NCI-H1092 (cell line): ENCODE results near the gene ENPP7.

Experiments
- DNase-seq: peaks from one replicate; lab custom pipeline; 2025; lab: John Stamatoyannopoulos, UW

Gene ENPP7

DNA sequence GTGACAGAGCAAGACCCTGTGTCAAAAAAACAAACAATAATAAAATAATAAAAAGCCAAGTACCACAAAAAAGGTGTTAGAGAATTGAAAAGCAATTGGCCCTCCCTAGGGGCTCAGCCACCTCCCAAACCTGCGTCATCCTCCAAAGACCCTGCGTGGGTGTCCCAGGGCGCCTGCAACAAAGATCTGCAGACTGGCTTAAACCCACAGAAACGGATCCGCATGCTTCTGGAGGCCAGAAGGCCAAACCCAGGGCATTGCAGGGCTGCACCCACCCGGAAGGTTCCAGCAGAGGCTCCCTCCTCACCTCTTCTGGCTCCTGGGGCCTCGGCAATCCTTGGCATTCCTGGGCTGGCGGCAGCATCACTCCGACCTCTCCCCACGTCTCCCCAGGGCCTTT is 1.5 kb downstream of the ENPP7 start:
- DNase-seq, result no peak

DNA sequence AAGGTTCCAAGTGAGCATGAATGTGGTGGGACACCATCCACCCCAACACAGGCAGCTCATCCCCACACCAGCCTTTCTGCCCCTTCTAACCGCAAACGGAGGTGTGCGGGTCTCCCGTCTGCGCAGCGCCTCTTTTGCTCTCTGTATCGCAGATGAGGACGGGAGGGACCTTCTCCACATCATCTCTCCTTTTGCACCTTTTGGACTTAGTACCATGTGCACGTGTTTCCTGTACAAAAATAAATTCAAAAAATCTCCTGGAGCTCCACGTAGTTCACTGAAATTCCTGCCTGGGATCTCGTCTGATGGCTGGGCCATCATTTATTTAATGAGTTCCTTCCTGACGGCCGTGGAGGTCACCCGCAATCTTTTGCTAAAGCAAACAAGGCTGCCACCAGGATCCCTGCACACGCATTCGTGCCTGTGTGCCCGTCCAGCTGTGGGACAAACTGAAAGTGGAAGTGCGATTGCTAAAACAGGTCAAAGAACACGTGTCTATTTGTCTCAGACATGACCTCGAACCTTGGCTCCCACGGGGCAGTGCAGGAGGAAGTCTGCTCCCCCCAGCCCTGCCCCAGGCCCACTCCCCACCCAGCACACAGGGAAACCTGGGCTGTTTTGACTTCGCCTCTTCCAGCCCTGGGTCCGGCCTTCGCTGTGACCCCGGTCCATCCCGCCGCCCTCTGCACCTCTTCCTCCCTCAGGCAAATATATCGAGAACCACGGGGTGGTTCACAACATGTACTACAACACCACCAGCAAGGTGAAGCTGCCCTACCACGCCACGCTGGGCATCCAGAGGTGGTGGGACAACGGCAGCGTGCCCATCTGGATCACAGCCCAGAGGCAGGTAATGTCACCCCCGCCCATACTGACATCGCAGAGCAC is 2.3 kb downstream of the ENPP7 start:
- DNase-seq, result no peak

DNA sequence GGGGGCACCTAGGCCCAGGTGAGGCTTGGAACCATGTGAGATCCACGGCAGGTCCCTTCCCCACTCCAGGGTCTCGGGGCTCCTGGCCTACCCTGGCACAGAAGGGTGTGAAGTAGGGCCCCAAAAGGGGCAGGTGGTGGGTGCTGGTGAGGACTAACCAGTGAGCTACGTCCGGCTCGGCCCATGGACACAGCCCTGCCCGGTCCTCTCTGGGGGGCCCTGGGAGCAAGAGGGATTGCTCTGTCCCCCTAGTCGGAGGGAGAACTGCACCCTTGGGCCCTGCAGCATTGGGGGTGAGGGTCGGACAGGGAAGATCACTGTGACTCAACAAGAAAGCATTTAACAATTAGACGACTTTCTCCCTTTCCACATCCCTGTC is 2.9 kb downstream of the ENPP7 start:
- no peak for DNase-seq

DNA sequence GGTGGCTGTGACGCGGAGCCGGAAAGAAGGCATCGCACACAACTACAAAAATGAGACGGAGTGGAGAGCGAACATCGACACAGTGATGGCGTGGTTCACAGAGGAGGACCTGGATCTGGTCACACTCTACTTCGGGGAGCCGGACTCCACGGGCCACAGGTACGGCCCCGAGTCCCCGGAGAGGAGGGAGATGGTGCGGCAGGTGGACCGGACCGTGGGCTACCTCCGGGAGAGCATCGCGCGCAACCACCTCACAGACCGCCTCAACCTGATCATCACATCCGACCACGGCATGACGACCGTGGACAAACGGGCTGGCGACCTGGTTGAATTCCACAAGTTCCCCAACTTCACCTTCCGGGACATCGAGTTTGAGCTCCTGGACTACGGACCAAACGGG is 4.4 kb downstream of the ENPP7 start:
- DNase-seq, result no peak

DNA sequence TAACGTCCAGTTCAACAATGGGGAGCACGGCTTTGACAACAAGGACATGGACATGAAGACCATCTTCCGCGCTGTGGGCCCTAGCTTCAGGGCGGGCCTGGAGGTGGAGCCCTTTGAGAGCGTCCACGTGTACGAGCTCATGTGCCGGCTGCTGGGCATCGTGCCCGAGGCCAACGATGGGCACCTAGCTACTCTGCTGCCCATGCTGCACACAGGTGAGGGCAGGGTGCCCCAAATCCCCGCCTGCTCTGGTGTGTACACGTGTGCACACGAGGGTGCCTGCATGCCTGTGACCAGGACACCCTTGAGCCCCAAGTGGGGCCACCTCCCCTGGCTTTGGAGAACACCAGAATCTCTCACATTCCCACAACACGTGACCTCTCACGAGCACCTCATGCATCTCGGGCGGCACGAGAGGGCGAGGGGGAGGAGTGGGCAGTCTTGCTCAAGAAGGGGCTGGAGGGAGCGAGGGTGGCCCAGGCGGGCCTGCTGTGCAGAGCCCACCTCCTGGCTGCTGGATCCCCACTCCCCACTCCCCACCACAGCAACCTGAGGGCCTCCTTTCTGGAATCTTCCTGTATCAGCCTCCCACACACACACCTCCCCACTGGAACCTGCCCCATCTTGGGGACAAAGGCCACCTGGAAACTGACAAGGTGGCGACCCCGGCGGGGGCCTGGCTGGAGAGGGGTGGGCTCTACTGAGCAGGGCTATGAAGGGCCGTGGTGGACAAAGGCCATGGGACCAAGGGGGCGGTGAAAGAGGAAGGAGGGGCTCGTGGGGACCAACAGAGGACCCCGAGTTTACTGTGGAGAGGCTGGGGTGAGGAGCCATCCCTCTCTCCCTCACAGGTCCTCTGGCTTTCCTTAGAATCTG is 6.5 kb downstream of the ENPP7 start:
- DNase-seq, result no peak

DNA sequence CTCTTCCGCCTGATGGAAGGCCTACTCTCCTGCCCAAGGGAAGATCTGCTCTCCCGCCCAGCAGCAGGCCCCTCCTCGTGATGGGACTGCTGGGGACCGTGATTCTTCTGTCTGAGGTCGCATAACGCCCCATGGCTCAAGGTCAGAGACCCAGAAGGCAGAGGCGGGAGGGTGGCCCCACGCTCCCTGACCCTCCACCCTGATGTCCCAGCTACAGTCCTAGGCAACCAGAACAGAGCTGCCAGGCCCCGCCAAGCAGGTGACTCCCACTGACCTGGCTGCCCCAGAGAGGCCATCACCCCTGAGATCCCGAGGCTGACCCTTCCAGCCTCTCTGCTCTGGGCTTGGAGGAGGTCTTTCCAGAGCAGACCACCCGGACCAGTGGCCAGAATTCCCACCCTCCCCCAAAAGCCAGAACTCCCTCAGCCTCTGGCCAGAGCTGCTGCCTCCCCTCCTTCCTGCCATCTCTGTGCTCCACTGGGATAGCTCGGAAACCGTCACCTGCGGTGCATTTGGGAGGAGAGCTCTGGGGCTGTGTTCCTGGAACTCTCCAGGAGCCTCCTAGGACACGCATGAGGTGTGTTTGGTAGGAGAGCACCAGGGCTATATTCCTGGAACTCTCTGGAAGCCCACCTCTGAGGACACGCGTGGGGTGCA is 7.3 kb downstream of the ENPP7 start:
- DNase-seq, result no peak

DNA sequence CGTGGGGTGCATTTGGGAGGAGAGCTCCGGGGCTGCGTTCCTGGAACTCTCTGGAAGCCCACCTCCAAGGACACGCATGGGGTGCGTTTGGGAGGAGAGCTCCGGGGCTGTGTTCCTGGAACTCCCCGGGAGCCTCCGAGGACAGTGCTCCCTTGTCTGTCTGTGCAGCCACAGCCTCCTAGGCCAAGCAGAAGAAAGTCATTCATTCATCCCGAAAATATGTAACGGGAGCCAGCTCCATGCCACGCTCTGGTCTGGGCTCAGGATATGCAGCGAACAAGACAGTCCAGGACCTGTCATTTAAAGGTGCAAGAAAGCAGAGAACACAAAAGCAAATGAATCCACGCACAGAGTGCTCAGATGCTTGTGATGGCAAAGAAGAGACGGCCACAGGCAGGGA is 7.9 kb downstream of the ENPP7 start:
- DNase-seq, result no peak

DNA sequence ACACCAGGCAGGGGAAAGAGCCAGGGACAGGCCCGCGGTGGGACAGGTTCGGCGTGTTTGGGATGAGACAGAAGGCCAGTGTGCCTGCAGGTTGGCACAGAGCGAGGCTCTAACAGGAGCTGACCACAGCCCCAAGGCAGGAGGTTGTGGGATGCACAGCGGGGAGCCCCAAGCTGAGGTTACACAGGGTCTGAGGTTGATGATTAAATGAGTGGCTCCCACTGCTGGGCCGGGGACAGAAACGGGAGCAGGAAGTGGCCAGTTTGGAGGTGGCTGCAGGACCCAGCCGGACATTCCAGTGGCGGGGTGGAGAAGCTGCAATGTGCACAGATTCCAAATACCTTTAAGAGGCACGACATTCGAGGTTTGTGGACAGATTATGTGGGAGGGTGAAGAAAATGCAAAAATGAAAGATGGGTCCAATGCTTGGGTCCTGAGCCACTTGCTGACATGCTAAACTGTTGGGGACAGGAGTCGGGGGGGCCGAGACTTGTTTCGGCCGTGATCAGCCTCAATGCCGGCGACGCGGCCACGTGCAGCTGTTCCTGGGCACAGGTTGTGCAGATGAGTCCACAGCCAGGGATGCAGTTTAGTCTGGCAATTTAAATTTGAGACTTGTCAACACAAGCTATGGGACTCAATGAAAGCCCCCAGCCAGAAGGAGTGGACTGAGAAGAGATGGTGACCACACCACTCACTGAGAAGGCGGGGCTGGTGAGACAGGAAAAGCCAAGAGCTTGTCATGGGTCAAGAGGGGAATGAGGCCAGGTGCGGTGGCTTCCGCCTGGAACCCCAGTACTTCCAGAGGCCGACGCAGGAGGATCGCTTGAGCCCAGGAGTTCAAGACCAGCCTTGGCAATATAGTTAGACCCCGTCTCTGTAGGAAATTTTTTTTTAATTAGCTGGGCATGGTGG is 8.7 kb downstream of the ENPP7 start:
- DNase-seq, result no peak

DNA sequence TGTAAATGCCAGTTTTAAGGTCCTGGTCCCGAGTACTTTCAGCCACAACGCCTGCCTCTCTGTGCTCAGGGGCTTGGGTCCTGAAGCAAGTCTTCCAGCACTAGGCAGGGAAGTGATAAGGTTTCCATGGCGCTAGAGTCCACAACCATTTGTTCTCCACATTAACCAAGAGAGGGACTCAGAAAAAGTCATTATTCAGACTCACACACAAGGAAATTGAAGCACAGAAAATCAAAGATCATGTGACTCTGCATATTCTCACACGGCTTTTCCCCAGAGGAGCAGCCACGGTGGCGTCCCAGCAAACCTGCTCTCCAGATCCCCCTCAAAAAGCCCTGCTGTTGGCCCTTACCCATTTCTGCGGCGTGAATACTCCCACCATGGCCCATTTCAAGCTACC is 9.7 kb downstream of the ENPP7 start:
- no peak for DNase-seq

DNA sequence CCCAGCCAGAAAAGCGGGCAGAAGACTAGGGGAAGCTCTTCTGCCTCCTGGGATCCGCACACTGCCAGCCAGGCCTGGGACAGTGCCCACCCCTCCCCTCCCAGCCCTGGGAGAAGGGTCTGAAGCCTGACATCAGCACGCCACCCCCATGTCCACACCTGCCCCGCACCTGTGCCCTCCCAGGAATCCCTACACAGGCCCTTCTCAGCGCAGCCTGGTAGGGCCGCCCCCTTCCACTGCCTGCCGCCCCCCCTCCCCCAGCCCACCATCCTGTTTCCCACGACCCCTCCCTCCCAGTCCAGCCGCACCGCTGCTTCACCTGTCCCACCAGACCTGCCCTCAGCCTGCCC is 10.6 kb downstream of the ENPP7 start:
- no peak for DNase-seq

DNA sequence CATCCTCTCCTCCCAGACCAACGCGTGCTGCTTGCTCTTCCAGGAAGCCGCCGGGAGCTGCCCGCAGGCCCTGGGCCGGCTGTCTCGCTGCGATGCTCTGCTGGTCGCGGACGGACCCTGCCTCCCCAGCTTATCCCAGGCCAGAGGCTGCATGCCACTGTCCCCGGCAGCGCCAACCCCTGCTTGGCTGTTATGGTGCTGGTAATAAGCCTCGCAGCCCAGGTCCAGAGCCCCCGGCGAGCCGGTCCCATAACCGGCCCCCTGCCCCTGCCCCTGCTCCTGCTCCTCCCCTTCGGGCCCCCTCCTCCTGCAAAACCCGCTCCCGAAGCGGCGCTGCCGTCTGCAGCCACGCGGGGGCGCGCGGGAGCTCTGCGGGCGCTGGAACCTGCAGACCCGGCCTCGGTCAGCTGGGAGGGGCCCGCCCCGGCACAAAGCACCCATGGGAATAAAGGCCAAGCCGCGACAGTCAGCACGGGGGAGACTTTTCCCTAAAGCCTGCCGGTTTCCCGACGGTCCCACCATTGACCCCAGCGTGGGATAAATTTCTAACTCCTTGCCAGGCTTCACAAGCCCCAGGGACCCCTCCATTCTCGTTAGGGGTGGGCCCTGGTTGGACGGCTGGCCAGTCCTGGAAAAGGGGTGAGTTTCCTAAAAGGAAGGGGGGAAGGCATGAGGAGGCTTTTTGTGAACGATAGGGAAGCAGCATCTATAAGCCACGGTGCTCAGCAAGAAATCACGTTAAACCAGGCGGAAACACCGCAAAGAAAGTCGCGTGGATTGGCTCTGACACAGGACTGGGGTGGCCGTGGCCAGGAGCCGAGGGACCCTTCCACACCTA is 11.2 kb downstream of the ENPP7 start:
- peak; percentile 50 for DNase-seq

DNA sequence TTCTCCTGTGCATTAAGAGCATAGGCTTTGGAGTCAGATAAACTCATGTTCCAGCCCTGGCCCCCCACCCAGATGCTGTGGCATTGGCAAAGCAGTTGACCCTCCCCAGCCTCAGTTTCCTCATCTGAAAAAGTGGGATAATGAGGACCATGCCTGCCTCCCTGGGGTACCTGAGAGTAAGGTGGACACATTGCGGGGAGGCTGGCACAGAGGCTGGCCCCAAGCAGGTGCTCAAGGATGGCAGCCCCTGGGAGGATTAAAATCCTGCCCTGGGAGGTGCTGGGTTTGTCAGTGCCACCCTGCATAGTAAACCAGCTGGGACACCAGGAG is 11.8 kb downstream of the ENPP7 start:
- no peak for DNase-seq

DNA sequence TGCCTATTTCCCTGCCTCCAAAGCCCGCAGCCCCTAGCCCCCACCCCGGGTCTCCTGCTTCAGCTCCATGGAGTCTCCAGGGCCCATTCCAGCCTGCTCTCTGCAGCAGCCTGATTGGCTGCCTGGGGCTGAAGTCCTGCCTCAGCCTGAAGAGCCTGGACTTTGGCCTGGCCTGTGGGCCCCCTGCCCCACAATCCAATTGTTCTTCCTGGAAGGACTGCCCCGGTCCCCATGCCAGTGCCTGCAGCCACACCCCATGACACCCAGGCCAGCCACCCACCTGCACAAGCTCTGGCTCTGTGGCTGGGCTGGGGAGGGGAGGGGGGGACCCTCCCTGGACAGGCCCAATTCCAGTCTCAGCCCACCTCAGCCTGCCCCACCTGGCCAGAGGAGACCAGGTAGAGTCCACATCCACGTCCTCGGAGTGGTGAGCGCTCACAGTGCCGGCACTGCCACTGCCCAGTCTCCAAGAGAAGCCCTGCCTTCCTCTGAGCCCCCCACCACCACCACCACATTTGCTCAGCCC is 12.3 kb downstream of the ENPP7 start:
- no peak for DNase-seq

DNA sequence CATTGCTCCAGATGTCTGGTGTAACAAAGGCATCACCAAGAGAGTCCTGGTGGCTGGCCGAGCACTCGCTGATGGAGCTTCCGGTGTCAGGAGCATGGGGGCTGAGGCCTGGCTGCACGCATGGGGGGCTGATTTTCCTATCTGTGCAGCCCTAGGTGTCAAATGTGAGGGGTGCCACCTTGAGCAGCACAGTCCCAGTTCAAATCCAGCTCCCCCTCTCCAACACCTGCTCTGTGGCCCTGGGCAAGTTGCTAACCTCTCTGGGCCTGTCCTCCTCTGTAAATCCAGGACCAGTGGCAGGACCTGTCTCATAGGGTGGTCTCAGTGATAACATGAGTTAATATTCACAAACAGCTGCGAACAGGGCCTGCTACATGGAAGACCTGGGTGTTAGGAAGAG is 12.9 kb downstream of the ENPP7 start:
- no peak for DNase-seq

DNA sequence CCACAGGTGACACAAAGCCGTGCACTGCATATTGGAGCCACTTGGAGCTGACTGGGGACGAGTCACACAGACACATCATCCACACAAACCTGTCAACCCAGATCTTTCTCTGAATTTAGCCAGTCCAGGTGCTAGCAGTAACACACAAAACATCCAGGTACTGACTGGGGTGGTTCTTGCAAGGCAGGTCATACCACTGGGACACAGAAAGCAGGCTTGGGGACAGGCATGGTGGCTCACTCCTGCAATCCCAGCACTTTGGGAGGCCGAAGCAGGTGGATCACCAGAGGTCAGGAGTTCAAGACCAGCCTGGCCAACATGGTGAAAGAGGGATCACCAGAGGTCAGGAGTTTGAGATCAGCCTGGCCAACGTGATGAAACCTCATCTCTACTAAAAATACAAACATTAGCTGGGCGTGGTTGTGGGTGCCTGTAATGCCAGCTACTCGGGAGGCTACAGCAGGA is 14.9 kb downstream of the ENPP7 start:
- DNase-seq, result no peak

DNA sequence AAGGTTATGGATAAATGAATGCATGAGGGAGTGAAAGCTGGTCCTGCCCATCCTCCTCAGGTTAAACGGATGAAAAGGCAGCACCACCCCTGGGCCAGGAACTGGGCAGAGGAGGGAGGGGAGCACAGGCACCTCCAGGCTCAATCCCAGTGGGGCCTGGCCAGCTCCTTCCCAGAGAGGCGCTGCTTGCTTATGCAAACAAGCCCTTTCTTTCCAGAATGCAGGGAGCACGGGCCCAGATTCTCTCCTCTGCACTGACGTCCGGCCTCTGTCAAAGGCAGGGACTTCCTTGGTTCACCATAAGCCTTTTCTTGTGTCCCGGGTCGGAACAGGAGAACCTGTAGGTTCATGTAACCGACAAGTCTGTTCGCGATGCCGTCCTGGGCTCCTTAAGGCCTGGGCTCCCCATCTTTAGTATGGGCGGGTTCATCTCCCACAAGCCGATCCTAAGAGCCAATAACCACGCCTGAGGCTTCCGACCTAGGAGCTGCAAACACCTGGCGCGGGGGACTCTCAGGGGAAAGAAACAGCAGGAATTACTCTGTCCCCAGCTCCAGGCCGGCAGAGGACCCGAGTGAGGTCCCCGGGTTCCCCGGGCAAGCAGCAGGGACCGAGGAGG is 16.3 kb downstream of the ENPP7 start:
- DNase-seq, result no peak

DNA sequence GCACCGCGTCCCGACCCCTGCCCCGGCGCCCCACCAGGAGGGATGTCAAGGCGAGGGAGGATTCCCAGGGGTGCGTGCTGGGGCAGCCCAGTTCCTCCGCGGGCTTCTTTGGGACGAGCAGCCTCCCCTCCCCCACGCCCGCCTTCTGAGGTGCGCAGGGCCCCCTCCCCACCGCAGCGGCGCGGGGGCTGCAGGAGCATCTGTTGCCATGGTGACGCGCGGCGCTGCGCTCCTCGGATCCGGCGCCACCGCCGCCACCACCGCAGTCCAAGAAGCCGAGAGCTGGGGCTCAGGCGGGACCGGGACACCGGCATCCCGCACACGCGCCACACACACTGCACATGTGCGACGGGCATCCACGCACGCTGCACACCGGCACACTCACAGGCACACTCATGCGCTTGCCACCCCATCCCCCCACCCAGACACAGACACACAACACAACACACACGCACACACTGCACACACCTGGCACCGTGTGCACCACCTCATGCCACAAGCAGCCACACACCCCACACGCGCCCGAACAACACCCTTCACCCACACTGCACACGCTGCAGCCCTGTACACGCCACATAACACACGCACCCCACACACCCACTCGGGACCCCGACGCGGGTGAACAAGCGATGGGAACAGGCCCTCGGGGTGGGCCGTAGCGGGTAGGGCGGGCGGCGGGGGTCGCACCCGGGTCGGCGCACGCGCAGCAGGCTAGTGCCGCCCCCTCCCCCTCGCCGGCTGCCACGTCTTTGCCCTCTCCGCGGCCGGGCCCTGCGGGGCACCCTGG is 17.0 kb downstream of the ENPP7 start:
- peak; percentile 28 for DNase-seq

DNA sequence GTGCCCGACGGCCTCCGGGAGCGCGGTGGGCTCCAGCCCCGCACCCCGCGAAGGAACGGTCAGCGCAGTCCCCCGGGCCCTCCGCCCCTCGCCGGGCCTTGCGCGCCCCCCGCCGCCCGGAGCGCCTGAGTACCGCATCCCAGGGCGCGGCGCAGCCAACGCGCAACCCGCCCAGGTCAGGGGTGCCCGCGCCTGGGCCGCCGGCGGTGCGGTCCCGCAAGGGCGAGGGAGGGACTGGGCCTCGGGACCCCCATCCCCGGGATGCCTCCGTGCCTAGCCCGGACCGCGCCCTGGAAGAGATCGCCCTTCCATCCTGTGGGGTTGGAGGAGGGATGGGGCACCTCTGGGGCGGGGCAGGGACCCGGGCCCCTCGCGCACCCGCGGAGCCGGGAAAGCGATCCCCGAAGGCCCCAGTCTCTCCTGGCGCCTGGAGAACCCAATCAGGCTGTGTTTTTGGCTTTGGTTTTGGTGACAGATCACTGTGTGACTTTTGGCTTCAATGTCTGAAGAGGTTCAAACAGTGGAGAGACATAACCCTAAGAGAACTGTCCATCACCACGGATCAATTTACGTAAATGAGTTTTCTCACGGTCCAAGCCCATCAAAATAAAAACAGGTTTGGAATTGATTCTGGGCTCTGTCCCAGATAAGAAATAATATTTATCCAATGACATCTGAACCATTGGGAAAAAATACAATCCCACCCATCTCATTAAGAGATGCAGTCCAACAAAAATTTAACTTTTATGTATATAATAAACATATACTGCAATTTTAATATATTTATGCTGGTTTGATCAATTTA is 17.8 kb downstream of the ENPP7 start:
- DNase-seq, result no peak
